Esophagus (tissue), 2 donors: ENCODE results near the gene DDI2. TPM values are rescaled to one million over a fixed set of nuclear protein-coding genes. Genes with fewer than 3 reads are reported as not detected.

Source experiments
- H3K27ac ChIP-seq, 2 donors: one replicate each; pipeline ENCODE4 v1.5.1; 2013; ENCODE audit warnings: low read depth in 2 of 2, mild to moderate bottlenecking in 2 of 2, inconsistent platforms in 1 of 2, low read length in 1 of 2, moderate library complexity in 1 of 2
- H3K27me3 ChIP-seq, 2 donors: one replicate each; pipeline ENCODE4 v1.6.1; 2013; ENCODE audit warnings: low read length in 2 of 2, control low read depth in 1 of 2, mild to moderate bottlenecking in 1 of 2; ENCODE audit not compliant: insufficient read depth in 2 of 2, control insufficient read depth in 1 of 2
- H3K36me3 ChIP-seq, 2 donors: one replicate each; pipeline ENCODE4 v1.6.1; 2013; ENCODE audit warnings: low read length in 1 of 2; ENCODE audit not compliant: control insufficient read depth in 2 of 2, insufficient read depth in 2 of 2
- H3K4me1 ChIP-seq, 2 donors: one replicate each; pipeline ENCODE4 v1.6.1; 2013; ENCODE audit warnings: low read length in 1 of 2; ENCODE audit not compliant: control insufficient read depth in 2 of 2, insufficient read depth in 2 of 2
- H3K4me3 ChIP-seq, 2 donors: one replicate each; pipeline ENCODE4 v1.5.1; 2013; ENCODE audit warnings: low read length in 2 of 2, mild to moderate bottlenecking in 2 of 2, low read depth in 1 of 2, moderate library complexity in 1 of 2
- H3K9me3 ChIP-seq, 2 donors: one replicate each; pipeline ENCODE4 v1.6.1; 2013; ENCODE audit warnings: mild to moderate bottlenecking in 2 of 2, low read depth in 1 of 2, low read length in 1 of 2, moderate library complexity in 1 of 2; ENCODE audit not compliant: control insufficient read depth in 2 of 2, insufficient read depth in 1 of 2
- whole genome bisulfite sequencing, 2 donors: extraction: QIAGEN DNeasy Blood & Tissue Kit; methylation state at CpG; one replicate each; pipeline ENCODE4 v1.1.7; 2013; 5-methylcytosine and 5-hydroxymethylcytosine counted together
- polyA plus RNA-seq, 2 donors: library from polyadenylated mRNA; stranded (reverse); fragments of 200-250 nt; gene quantifications; one replicate each; pipeline ENCODE4 v1.2.3, GENCODE V29; 2013
- donor health status: healthy with polysubstance abuse.
- donor health status: Bipolar disorder and iron deficiency.

Gene DDI2
- polyA plus RNA-seq, 2 donors, result 9.6 to 15.3 TPM

- WGBS, 2 donors, result 63 to 64% methylated on average over 12 of the region's 12 CpGs
- Histone ChIP-seq H3K9me3 (no peaks in the 10 kb centered on the region), H3K4me1 (no peaks in the 10 kb centered on the region), H3K27ac (no peak overlapping the region), H3K4me3 (no peak overlapping the region), H3K36me3 (no peaks in the 10 kb centered on the region), H3K27me3 (no peaks in the 10 kb centered on the region)
These were observed 57.3 kb downstream of the DDI2 start for GRCh38 chr1:15674386-15675159.

GRCh38 chr1:15676010-15676409, 58.8 kb downstream of the DDI2 start:
- Histone ChIP-seq H3K4me1 (peaks cover 0 to 2% of the 10 kb centered on the region in 2 donors), H3K27ac (no peak overlapping the region), H3K9me3 (no peaks in the 10 kb centered on the region), H3K27me3 (no peaks in the 10 kb centered on the region), H3K4me3 (no peak overlapping the region), H3K36me3 (no peaks in the 10 kb centered on the region)
- 60 to 66% methylated on average over 2 of the region's 2 CpGs for WGBS, 2 donors

GRCh38 chr1:15676688-15677661, 59.7 kb downstream of the DDI2 start:
- Histone ChIP-seq H3K36me3 (no peaks in the 10 kb centered on the region), H3K9me3 (no peaks in the 10 kb centered on the region), H3K4me3 (no peak overlapping the region), H3K27me3 (no peaks in the 10 kb centered on the region), H3K27ac (no peak overlapping the region), H3K4me1 (peaks cover 0 to 5% of the 10 kb centered on the region in 2 donors)
- WGBS, 2 donors, result 89 to 90% methylated on average over 6 of the region's 6 CpGs

- Histone ChIP-seq H3K36me3 (no peaks in the 10 kb centered on the region), H3K4me3 (no peak overlapping the region), H3K27me3 (no peaks in the 10 kb centered on the region), H3K9me3 (no peaks in the 10 kb centered on the region), H3K27ac (no peak overlapping the region), H3K4me1 (peaks cover 0 to 9% of the 10 kb centered on the region in 2 donors)
- WGBS, 2 donors, result 61 to 88% methylated on average over 1 of the region's 1 CpG
These were observed 61.3 kb downstream of the DDI2 start for GRCh38 chr1:15678578-15678977.

- Histone ChIP-seq H3K9me3 (no peaks in the 10 kb centered on the region), H3K27me3 (no peaks in the 10 kb centered on the region), H3K4me3 (no peak overlapping the region), H3K4me1 (peaks cover 0 to 9% of the 10 kb centered on the region in 2 donors), H3K27ac (peak overlapping the region; percentile 90), H3K36me3 (no peaks in the 10 kb centered on the region)
- WGBS, 2 donors, result 59 to 72% methylated on average over 11 of the region's 11 CpGs
These were observed 62.9 kb downstream of the DDI2 start for GRCh38 chr1:15680131-15680530.

- Histone ChIP-seq H3K36me3 (no peaks in the 10 kb centered on the region), H3K27me3 (no peaks in the 10 kb centered on the region), H3K9me3 (no peaks in the 10 kb centered on the region), H3K4me3 (no peak overlapping the region), H3K27ac (peak overlapping the region; percentile 90 to 95), H3K4me1 (peaks cover 0 to 9% of the 10 kb centered on the region in 2 donors)
- 52 to 67% methylated on average over 7 of the region's 7 CpGs for WGBS, 2 donors
These were observed 63.5 kb downstream of the DDI2 start for GRCh38 chr1:15680561-15681348.

- Histone ChIP-seq H3K27ac (peak overlapping the region; percentile 90 to 95), H3K9me3 (no peaks in the 10 kb centered on the region), H3K4me1 (peaks cover 0 to 9% of the 10 kb centered on the region in 2 donors), H3K36me3 (no peaks in the 10 kb centered on the region), H3K4me3 (no peak overlapping the region), H3K27me3 (no peaks in the 10 kb centered on the region)
- WGBS, 2 donors, result 79 to 80% methylated on average over 12 of the region's 12 CpGs
These were observed 64.4 kb downstream of the DDI2 start for GRCh38 chr1:15681349-15682292.

GRCh38 chr1:15682936-15683341, 65.7 kb downstream of the DDI2 start:
- Histone ChIP-seq H3K4me1 (peaks cover 0 to 9% of the 10 kb centered on the region in 2 donors), H3K4me3 (no peak overlapping the region), H3K36me3 (no peaks in the 10 kb centered on the region), H3K27me3 (no peaks in the 10 kb centered on the region), H3K9me3 (no peaks in the 10 kb centered on the region), H3K27ac (peak overlapping the region; percentile 82 to 88)
- 87 to 93% methylated on average over 4 of the region's 4 CpGs for WGBS, 2 donors
